Body of pancreas (tissue), 4 donors: ENCODE results near the gene GMNC. TPM values are rescaled to one million over a fixed set of nuclear protein-coding genes. Genes with fewer than 3 reads are reported as not detected.
A peak's percentile ranks its signal among the peaks of the same experiment; 100 is the strongest.

ENCODE experiments used
- ATAC-seq: fragments of 150-250 bp; one replicate; pipeline ENCODE4 v1.9.1; 2016
- DNase-seq, 4 donors: peaks; one replicate each; pipeline ENCODE4 v3.0.0-alpha.2; 2019
- H3K27ac ChIP-seq, 4 donors: fragments of 200-600 bp; sonication (generic); 1 replicate in 3 of 4; 2 replicates in 1 of 4; pipeline versions ENCODE4 v1.5.1 to v1.6.1; 2016 to 2019; ENCODE audit warnings: mild to moderate bottlenecking in 1 of 4, mixed read lengths in 1 of 4, moderate library complexity in 1 of 4
- H3K27me3 ChIP-seq, 2 donors: fragments of 200-600 bp; sonication (generic); one replicate each; pipeline ENCODE4 v1.6.0; 2016; ENCODE audit warnings: mild to moderate bottlenecking in 1 of 2
- H3K36me3 ChIP-seq, 2 donors: fragments of 200-600 bp; sonication (generic); replicated peaks in 1 of 2; 2 replicates each; pipeline ENCODE4 v1.5.1; 2016; ENCODE audit warnings: low read depth in 2 of 2; ENCODE audit not compliant: insufficient read depth in 1 of 2
- H3K4me1 ChIP-seq: fragments of 200-600 bp; sonication (generic); one replicate; pipeline ENCODE4 v1.6.0; 2016
- H3K4me3 ChIP-seq, 2 donors: fragments of 200-600 bp; sonication (generic); 1 replicate in 1 of 2; 2 replicates in 1 of 2; pipeline ENCODE4 v1.5.1; 2016 to 2019
- H3K9me3 ChIP-seq, 3 donors: fragments of 200-600 bp; sonication (generic); 1 replicate in 2 of 3; 2 replicates in 1 of 3; pipeline ENCODE4 v1.5.1; 2016
- POLR2A ChIP-seq, 3 donors: fragments of 450-650 bp; IDR thresholded peaks; one replicate each; pipeline ENCODE4 v1.6.1; 2016; ENCODE audit warnings: antibody characterized with exemption in 3 of 3, mild to moderate bottlenecking in 2 of 3
- WGBS, 2 donors: methylation state at CpG; one replicate each; pipeline ENCODE4 v1.1.5; 2017; 5-methylcytosine and 5-hydroxymethylcytosine counted together
- intact Hi-C: fragments of 100-400 bp; cut with DNase I; formaldehyde crosslinking; loops from one replicate; pipeline ENCODE4 v1.15.1; 2023
- total RNA-seq, 2 donors: library from RNA; depleted of rRNA; stranded (reverse); fragments of >200 nt; gene quantifications; one replicate each; pipeline ENCODE4 v1.1.0, GENCODE V29; 2016
- TF ChIP-seq, protein P1 (sequence below), 7 experiments: fragments of 450-650 bp in 4 of 7; fragments of 200-600 bp in 3 of 7; sonication (generic) in 3 of 7; IDR thresholded peaks; one replicate each; pipeline ENCODE4 v1.5.1; 2016 to 2019; ENCODE audit warnings: antibody characterized with exemption in 7 of 7

GMNC gene
- total RNA-seq, 2 donors from 2014 or later: 1.0 to 1.3 TPM

DNA sequence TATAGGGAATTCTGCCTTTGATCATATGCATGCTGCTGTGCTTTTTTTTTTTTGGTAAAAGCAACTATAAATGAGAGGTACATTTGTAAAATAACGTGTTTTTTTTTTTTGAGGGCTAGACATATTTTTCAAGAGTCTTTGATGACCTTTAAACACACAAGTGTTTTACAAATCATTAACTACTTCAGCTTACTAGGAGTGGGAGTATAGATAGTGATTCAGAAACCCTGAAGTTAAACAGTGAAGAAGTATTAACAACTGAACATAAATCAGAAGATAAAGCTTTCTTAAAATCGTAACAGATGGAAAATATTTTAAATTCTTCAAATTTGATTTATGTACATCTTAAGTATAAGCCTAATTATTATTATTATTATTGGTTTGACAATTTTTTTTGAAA is 2.9 kb upstream of the GMNC start:
- TF ChIP-seq, protein P1, sequence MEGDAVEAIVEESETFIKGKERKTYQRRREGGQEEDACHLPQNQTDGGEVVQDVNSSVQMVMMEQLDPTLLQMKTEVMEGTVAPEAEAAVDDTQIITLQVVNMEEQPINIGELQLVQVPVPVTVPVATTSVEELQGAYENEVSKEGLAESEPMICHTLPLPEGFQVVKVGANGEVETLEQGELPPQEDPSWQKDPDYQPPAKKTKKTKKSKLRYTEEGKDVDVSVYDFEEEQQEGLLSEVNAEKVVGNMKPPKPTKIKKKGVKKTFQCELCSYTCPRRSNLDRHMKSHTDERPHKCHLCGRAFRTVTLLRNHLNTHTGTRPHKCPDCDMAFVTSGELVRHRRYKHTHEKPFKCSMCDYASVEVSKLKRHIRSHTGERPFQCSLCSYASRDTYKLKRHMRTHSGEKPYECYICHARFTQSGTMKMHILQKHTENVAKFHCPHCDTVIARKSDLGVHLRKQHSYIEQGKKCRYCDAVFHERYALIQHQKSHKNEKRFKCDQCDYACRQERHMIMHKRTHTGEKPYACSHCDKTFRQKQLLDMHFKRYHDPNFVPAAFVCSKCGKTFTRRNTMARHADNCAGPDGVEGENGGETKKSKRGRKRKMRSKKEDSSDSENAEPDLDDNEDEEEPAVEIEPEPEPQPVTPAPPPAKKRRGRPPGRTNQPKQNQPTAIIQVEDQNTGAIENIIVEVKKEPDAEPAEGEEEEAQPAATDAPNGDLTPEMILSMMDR (IDR thresholded peaks at IDR 0.05): no peak
- TF ChIP-seq POLR2A (IDR thresholded peaks at IDR 0.05): no peak
- DNase-seq (no peak), ATAC-seq (no peak)
- Histone ChIP-seq H3K36me3 (no peaks in the 10 kb centered on the region), H3K4me3 (no peak overlapping the region), H3K9me3 (no peaks in the 10 kb centered on the region), H3K27ac (no peak overlapping the region), H3K27me3 (no peaks in the 10 kb centered on the region), H3K4me1 (no peaks in the 10 kb centered on the region)
- intact Hi-C loops: no loop called here
- 11 to 14% methylated on average over 2 of the region's 2 CpGs for WGBS, 2 donors

DNA sequence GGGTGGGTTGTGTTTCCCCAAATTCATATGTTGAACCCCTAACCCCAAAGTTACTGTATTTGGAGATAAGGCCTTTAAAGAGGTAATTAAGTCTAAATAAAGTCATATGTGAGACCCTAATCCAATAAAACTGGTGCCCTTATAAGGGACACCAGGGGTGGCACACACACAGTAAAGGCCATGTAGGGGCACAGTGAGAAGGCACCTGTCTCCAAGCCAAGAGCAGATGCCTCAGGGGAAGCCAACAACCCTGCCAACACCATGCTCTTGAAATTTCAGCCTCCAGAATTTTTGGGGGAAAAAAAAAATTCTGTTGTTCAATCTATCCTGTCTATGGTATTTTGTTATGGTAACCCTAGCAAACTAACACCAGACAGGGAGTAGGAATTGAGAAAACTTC is 1.5 kb upstream of the GMNC start:
- ATAC-seq (no peak), DNase-seq (no peak)
- no peak for TF ChIP-seq POLR2A (IDR thresholded peaks at IDR 0.05)
- TF ChIP-seq, protein P1 (IDR thresholded peaks at IDR 0.05): no peak
- Histone ChIP-seq H3K36me3 (no peaks in the 10 kb centered on the region), H3K27ac (no peak overlapping the region), H3K4me1 (no peaks in the 10 kb centered on the region), H3K4me3 (no peak overlapping the region), H3K27me3 (no peaks in the 10 kb centered on the region), H3K9me3 (no peaks in the 10 kb centered on the region)
- intact Hi-C loops: no loop called here

DNA sequence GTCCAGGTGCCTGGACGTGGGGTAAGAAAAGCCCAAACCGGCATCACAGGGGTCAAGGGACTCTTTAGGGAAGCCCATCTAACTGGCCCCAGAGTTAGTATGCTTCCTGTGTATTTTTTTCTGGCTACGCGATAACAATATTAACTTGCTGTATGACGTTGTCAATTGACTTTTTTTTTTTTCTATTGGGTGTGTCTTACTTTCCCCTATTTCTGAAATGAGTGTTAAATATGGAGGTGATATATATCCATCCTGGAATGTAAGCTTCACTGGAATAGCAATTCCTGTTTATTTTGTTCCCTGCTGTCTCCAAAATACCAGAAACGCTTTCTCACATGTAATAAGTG is 598 bp upstream of the GMNC start:
- Histone ChIP-seq H3K27ac (peak overlapping the region; percentile 45 to 85 (median 71)), H3K27me3 (no peaks in the 10 kb centered on the region), H3K4me1 (no peaks in the 10 kb centered on the region), H3K9me3 (no peaks in the 10 kb centered on the region), H3K4me3 (peak overlapping the region; percentile 26 to 60), H3K36me3 (no peaks in the 10 kb centered on the region)
- no peak for ATAC-seq
- DNase-seq: no peak
- WGBS, 2 donors: 8 to 10% methylated on average over 6 of the region's 6 CpGs
- TF ChIP-seq, protein P1 (IDR thresholded peaks at IDR 0.05): no peak
- TF ChIP-seq POLR2A (IDR thresholded peaks at IDR 0.05): no peak
- intact Hi-C loops: no loop called here

DNA sequence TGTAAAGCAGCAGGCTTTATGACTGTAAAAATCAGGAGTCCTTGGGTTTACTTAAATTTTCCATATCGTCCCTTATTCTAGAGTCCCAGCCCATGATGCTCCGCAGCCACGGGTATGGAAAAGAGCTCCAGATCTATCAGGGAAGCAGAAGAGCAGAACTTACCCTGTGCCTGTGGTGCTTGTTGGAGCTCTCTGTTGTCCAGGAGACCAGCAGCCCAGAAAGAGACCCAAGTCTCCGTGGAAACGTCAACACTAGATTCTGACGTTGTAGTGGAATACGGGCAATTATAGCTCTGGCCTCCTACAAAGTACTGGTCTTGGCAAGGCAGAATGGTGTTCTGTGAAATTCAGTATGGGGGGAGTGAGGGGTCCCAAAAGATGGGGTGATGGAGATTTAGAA is 2.0 kb downstream of the GMNC start:
- no peak for TF ChIP-seq POLR2A (IDR thresholded peaks at IDR 0.05)
- TF ChIP-seq, protein P1 (IDR thresholded peaks at IDR 0.05): no peak
- no peaks in the 10 kb centered on the region for H3K4me1 ChIP-seq
- H3K4me3 ChIP-seq: no peak overlapping the region
- DNase-seq (no peak), ATAC-seq (no peak)
- intact Hi-C loops: no loop called here
- H3K27me3 ChIP-seq: no peaks in the 10 kb centered on the region
- no peaks in the 10 kb centered on the region for H3K36me3 ChIP-seq
- H3K27ac ChIP-seq: no peak overlapping the region
- H3K9me3 ChIP-seq: no peaks in the 10 kb centered on the region
- WGBS, 2 donors: 64 to 66% methylated on average over 7 of the region's 7 CpGs

DNA sequence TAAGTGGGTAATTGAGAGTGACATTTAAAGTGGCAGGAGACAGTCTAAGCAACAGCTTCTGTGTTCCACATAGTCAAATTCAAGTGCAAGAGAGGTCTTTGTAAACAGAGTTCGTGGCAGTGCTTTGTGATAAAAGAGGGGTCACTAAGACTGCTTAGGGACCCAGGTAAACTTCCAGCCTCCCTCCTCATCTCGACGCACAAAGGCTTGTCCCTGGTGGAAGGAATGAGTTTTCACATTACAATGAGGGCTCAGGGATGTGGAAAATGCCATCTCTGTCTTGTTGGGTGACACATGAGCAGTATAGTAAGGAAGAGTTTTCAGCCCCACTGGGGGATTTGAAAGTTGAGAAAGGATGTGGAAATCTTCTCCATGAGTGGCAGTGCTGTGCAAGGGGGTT is 7.3 kb downstream of the GMNC start:
- intact Hi-C loops: no loop called here
- H3K27me3 ChIP-seq: no peaks in the 10 kb centered on the region
- ATAC-seq (no peak), DNase-seq (no peak)
- no peaks in the 10 kb centered on the region for H3K9me3 ChIP-seq
- H3K4me1 ChIP-seq: no peaks in the 10 kb centered on the region
- TF ChIP-seq POLR2A (IDR thresholded peaks at IDR 0.05): no peak
- TF ChIP-seq, protein P1 (IDR thresholded peaks at IDR 0.05): no peak
- no peak overlapping the region for H3K4me3 ChIP-seq
- no peaks in the 10 kb centered on the region for H3K36me3 ChIP-seq
- H3K27ac ChIP-seq: no peak overlapping the region
- 35 to 42% methylated on average over 3 of the region's 3 CpGs for WGBS, 2 donors
